NT2/D1 (cell line): Measurements from ENCODE around the gene PLK3.

Experiments
- DNase-seq: peaks from one replicate; pipeline ENCODE4 v3.0.0-alpha.2; 2011; ENCODE audit warnings: low read depth, low spot score
- H3K27me3 ChIP-seq: 2 replicates; pipeline ENCODE4 v1.6.0; 2011; ENCODE audit warnings: mild to moderate bottlenecking; ENCODE audit not compliant: insufficient read length, insufficient read depth
- H3K36me3 ChIP-seq: 2 replicates; pipeline ENCODE4 v1.6.1; 2011; ENCODE audit warnings: mild to moderate bottlenecking, low read length, mixed read lengths; ENCODE audit not compliant: insufficient read depth, insufficient read length
- H3K4me1 ChIP-seq: 2 replicates; pipeline ENCODE4 v1.5.1; 2011; ENCODE audit not compliant: insufficient read depth, insufficient read length
- H3K4me3 ChIP-seq: 2 replicates; pipeline ENCODE4 v1.5.1; 2011; ENCODE audit warnings: low read depth; ENCODE audit not compliant: insufficient read length
- H3K9ac ChIP-seq: 2 replicates; pipeline ENCODE4 v1.6.0; 2011; ENCODE audit warnings: low read depth; ENCODE audit not compliant: insufficient read length
- H3K9me3 ChIP-seq: 2 replicates; pipeline ENCODE4 v1.5.1; 2011; ENCODE audit warnings: mild to moderate bottlenecking, low read length; ENCODE audit not compliant: insufficient read depth
- SUZ12 ChIP-seq: IDR thresholded peaks from 2 replicates; pipeline ENCODE4 v1.6.1; 2011; ENCODE audit not compliant: insufficient read length, insufficient read depth; ENCODE audit errors: extremely low read depth
- YY1 ChIP-seq: IDR thresholded peaks from 2 replicates; pipeline ENCODE4 v1.6.1; 2011; ENCODE audit not compliant: insufficient read length, insufficient read depth
- ZNF274 ChIP-seq: IDR thresholded peaks from 2 replicates; pipeline ENCODE4 v1.6.1; 2011; ENCODE audit warnings: mild to moderate bottlenecking, low read depth, low read length

PLK3 gene

GRCh38 chr1:44775930-44776729 lies 24.0 kb upstream of the PLK3 start:
- TF ChIP-seq ZNF274: no peak
- no peak for TF ChIP-seq SUZ12
- TF ChIP-seq YY1: no peak
- Histone ChIP-seq H3K4me1 (peaks cover 11% of the 10 kb centered on the region), H3K9ac (peak overlapping the region; percentile 100), H3K36me3 (peaks cover 57% of the 10 kb centered on the region), H3K4me3 (peak overlapping the region; percentile 100), H3K9me3 (no peaks in the 10 kb centered on the region), H3K27me3 (no peaks in the 10 kb centered on the region)
- no peak for DNase-seq

DNA sequence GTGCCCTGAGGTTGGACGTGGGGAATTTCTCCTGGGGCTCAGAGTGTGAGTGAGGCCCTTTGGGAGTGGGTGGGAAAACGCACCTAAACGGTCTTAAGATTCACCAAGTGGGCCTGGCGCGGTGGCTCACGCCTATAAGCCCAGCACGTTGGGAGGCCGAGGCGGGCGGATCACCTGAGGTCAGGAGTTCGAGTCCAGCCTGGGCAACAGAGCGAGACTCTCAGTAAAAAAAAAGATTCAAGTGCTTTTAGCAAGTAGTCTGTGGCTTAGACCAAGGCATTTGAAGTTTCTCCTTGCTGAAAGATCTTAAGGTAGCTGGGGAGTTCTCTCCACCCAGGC lies 23.5 kb upstream of the PLK3 start:
- Histone ChIP-seq H3K4me3 (peak overlapping the region; percentile 100), H3K27me3 (no peaks in the 10 kb centered on the region), H3K9ac (peak overlapping the region; percentile 100), H3K36me3 (peaks cover 62% of the 10 kb centered on the region), H3K9me3 (no peaks in the 10 kb centered on the region), H3K4me1 (peaks cover 11% of the 10 kb centered on the region)
- TF ChIP-seq SUZ12 (no peak), ZNF274 (no peak), YY1 (no peak)
- DNase-seq: no peak

DNA sequence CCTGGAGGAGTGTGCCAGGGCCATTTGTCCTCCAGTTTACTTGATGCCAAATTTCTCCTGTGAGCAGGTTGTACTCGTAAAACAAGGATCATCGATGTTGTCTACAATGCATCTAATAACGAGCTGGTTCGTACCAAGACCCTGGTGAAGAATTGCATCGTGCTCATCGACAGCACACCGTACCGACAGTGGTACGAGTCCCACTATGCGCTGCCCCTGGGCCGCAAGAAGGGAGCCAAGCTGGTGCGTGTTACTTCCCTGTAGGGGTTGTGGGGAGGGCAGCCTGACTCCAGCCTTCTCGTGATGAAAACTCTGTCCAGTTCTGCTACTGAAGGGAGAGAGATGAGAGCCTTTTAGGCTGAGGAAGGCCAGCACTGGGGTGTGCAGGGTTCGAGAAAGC lies 22.6 kb upstream of the PLK3 start:
- no peaks in the 10 kb centered on the region for H3K9me3 ChIP-seq
- peak overlapping the region; percentile 100 for H3K4me3 ChIP-seq
- TF ChIP-seq YY1 (no peak), ZNF274 (no peak), SUZ12 (no peak)
- peaks cover 66% of the 10 kb centered on the region for H3K36me3 ChIP-seq
- DNase-seq: no peak
- H3K4me1 ChIP-seq: peaks cover 11% of the 10 kb centered on the region
- peak overlapping the region; percentile 100 for H3K9ac ChIP-seq
- no peaks in the 10 kb centered on the region for H3K27me3 ChIP-seq

GRCh38 chr1:44777969-44778635 lies 22.1 kb upstream of the PLK3 start:
- Histone ChIP-seq H3K4me3 (peak overlapping the region; percentile 100), H3K27me3 (no peaks in the 10 kb centered on the region), H3K36me3 (peaks cover 66% of the 10 kb centered on the region), H3K9ac (peak overlapping the region; percentile 100), H3K9me3 (no peaks in the 10 kb centered on the region), H3K4me1 (peaks cover 11% of the 10 kb centered on the region)
- TF ChIP-seq ZNF274 (no peak), SUZ12 (no peak), YY1 (no peak)
- no peak for DNase-seq

DNA sequence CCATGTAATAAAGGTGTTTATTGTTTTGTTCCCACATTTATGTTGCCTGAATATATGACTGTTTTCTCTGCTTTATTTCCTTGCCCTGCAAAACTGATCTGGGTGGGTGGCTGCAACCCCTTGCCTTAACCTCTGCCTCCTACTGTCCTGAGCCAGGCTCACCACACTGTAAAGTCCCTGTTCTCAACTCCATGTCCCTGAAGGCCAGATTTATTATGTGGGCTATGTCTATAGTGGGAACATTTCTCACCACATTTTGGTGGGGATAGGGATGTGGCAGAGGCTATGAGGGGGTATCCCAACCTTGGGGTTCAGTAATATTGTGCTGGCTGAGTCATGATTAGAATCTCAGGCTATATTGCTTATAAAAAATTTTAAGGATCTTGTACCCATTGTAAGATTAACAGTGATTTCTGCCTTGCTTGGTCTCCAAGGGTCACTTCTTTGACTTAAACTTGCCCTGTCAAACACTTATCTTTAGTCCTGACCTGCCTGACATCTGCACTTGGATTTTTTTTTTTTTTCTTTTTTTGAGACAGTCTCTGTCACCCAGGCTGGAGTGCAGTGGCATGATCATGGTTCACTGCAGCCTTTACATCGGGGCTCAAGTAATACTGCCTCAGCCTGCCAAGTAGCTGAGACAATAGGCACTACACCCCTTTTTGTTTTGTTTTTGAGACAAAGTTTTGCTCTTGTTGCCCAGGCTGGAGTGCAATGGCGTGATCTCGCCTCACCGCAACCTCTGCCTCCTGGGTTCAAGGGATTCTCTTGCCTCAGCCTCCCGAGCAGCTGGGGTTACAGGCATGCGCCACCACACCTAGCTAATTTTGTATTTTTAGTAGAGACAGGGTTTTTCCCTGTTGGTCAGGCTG lies 21.2 kb upstream of the PLK3 start:
- TF ChIP-seq SUZ12: no peak
- TF ChIP-seq ZNF274: no peak
- no peak for TF ChIP-seq YY1
- Histone ChIP-seq H3K9ac (no peak overlapping the region), H3K4me3 (no peak overlapping the region), H3K9me3 (no peaks in the 10 kb centered on the region), H3K36me3 (peaks cover 66% of the 10 kb centered on the region), H3K4me1 (peaks cover 14% of the 10 kb centered on the region), H3K27me3 (peaks cover 3% of the 10 kb centered on the region)
- DNase-seq: no peak

DNA sequence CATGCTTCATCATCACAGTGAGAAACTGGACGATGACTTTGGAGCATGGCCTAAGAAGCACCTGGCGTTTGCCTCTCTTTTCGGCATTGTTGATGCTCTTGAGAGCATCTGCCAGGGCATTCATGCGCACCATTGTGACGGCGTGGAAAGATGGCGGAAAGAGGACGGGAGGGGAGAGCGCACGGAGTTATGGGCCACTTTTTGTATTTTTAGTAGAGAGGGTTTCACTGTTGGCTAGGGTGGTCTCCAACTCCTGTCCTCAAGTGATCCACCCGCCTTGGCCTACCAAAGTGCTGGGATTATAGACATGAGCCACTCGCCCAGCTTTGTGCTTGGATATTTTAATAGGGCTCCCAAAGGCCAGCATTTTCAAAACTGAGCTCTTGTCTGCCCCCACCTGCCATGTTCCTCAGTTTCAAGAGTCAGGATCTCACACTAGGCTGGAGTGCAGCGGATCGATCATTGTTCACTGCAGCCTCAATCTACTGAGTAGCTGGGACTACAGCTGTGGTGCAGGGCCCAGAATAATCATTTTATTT lies 19.5 kb upstream of the PLK3 start:
- Histone ChIP-seq H3K27me3 (peaks cover 16% of the 10 kb centered on the region), H3K4me3 (no peak overlapping the region), H3K9me3 (no peaks in the 10 kb centered on the region), H3K4me1 (peaks cover 17% of the 10 kb centered on the region), H3K9ac (no peak overlapping the region), H3K36me3 (peaks cover 65% of the 10 kb centered on the region)
- no peak for DNase-seq
- no peak for TF ChIP-seq SUZ12
- TF ChIP-seq YY1: no peak
- no peak for TF ChIP-seq ZNF274

GRCh38 chr1:44783697-44784093 lies 16.5 kb upstream of the PLK3 start:
- Histone ChIP-seq H3K4me3 (peak overlapping the region; percentile 53), H3K27me3 (peaks cover 27% of the 10 kb centered on the region), H3K4me1 (peaks cover 20% of the 10 kb centered on the region), H3K9ac (peak overlapping the region; percentile 92), H3K36me3 (peaks cover 34% of the 10 kb centered on the region), H3K9me3 (no peaks in the 10 kb centered on the region)
- DNase-seq: no peak
- no peak for TF ChIP-seq YY1
- TF ChIP-seq SUZ12: no peak
- no peak for TF ChIP-seq ZNF274
